NCI-H2081 treated with DMSO at 0.1 percent for 48 hours (cell line): Measurements from ENCODE around the gene ATG7.

Experiments used
- DNase-seq: peaks from one replicate; lab custom pipeline; 2025; lab: John Stamatoyannopoulos, UW

Gene ATG7, protein sequence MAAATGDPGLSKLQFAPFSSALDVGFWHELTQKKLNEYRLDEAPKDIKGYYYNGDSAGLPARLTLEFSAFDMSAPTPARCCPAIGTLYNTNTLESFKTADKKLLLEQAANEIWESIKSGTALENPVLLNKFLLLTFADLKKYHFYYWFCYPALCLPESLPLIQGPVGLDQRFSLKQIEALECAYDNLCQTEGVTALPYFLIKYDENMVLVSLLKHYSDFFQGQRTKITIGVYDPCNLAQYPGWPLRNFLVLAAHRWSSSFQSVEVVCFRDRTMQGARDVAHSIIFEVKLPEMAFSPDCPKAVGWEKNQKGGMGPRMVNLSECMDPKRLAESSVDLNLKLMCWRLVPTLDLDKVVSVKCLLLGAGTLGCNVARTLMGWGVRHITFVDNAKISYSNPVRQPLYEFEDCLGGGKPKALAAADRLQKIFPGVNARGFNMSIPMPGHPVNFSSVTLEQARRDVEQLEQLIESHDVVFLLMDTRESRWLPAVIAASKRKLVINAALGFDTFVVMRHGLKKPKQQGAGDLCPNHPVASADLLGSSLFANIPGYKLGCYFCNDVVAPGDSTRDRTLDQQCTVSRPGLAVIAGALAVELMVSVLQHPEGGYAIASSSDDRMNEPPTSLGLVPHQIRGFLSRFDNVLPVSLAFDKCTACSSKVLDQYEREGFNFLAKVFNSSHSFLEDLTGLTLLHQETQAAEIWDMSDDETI

GRCh38 chr3:11271986-11272904, at the start of gene ATG7:
TSS of gene ATG7 (plus strand) at chr3:11272397. CDS start at chr3:11298696, 26,299 bp downstream.
- DNase-seq: peak; percentile 73

- no peak for DNase-seq
These were observed 48.2 kb upstream of the ATG7 start for GRCh38 chr3:11224010-11224409.

DNA sequence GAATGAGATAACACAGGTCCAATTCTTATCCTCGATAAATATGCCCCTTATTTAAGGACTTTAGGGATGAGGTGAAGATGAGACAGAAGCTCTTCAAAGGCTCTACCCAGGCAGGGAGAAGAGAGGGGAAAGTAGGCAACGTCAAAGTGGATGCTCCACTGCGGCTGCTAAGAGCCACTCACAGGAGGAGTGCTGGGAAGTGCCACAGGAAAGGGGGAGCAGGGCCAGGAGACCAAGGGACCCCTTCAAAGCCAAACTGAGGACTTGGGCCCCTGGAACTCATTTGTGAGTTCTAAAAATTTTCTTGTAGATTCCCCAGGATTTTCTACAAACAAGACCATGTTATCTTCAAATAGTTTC, 47.3 kb upstream of the ATG7 start:
- no peak for DNase-seq

GRCh38 chr3:11226042-11226370, 46.2 kb upstream of the ATG7 start:
- DNase-seq: no peak

DNA sequence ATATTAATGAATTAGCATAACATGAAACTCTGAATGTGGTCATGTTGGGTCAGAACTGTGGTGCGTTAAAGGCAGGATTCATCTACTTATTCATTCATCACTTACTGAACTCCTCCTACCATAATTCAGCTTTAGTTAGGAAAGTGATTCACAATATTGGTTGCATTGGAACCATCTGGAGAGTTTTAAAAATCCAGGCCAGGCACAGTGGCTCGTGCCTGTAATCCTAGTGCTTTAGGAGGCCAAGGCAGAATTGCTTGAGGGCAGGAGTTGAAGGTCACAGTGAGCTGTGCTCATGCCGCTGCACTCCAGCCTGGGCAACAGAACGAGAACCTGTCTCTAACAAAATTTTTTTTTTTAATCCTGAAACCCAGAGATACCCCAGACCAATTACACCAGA, 44.2 kb upstream of the ATG7 start:
- no peak for DNase-seq

DNA sequence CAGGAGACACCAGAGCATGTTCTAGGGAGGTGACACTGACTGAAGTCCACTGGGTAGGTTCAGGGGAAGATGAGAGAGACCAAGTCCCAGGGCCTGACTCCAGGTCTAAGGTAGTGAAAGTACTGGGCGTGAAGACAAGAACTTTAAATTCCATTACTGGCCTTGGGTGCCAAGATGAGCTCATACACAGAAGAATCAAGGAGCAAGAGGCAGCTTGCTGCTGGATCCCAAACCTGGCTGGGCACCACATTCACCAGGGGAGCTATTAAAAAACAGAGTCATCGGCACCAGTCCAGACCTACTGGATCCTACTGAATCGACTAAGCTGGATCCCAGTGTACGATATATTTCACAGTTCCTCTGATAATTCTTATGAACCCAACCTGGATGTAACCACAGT, 42.1 kb upstream of the ATG7 start:
- DNase-seq: no peak

DNA sequence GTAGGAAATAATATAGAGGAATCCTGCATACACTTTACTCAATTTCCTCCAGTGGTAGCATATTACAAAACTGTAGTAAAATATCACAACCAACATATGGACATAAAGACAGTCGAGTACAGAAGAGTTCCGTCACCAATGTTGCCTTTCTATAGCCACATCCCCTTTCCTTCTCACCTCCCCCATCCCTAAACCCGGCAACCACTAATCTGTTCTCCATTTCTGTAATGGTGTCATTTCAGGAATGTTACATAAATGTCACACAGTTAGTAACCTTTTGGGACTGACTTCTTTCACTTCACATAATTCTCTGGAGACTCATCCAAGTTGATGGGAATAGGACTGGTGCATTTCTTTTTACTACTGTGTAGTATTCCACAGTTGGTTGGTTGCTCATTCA, 41.4 kb upstream of the ATG7 start:
- no peak for DNase-seq

GRCh38 chr3:11235385-11235784, 36.8 kb upstream of the ATG7 start:
- DNase-seq: no peak

DNA sequence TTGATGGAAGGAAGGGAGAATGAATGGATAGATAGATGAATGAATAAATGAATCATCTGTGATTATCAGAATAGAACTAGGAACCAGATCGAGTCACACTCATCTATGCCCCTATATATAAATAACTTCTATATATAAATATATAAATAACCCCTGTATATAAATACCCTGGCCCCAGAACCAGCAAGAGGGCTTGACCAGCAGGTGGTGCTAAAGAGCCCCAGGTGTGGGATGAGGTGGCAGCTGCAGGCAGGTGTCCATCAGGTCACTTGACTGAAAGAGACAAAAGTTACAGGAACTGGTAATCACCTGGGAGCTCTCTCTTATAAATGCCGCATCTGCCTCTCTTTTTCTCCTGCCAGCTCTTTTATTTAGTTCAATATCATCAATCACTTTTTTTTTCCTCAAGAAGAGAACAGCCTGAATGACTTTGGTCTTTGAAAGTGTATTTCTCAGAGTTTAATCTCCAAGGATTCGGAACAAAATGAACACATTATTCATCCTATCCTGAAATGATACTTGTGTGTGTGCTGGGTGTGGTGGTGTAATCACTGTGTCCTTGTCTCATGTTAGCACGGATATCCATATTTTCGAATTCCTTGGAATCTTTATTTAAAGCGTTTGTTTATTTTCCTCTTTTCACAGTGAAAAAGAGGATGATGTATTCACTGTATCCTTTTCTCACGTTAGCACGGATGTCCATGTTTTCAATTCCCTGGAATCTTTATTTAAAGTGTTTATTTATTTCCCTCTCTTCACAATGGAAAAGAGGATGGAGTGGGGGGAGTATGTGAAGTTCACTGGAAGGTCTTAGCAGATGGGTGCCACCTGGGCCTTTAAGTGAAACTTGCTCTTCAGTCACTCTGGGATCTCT, 35.4 kb upstream of the ATG7 start:
- peak; percentile 25 for DNase-seq

- no peak for DNase-seq
These were observed 34.1 kb upstream of the ATG7 start for GRCh38 chr3:11238060-11238459.

- no peak for DNase-seq
These were observed 33.3 kb upstream of the ATG7 start for GRCh38 chr3:11238880-11239279.

GRCh38 chr3:11239796-11240195, 32.4 kb upstream of the ATG7 start:
- DNase-seq: no peak

DNA sequence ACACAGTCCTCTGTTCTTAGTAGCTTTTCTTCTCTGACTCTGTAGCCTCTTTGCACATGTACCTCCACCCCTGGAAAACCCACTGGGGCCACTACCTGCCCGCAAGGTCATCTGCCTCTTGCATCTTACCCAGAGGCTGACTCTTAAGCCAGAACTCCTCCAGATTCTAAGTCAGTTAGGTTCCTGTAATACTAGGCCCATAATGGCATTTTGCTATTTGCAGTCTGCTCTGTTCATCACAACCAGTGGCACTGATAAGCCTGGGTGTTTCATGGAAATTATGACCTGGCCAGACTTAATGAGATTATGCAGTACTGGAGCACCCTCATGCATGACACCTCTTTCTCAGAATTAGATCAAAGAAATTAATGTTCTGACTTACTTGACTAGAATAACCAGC, 31.7 kb upstream of the ATG7 start:
- no peak for DNase-seq

GRCh38 chr3:11244121-11244677, 28.0 kb upstream of the ATG7 start:
- DNase-seq: no peak

GRCh38 chr3:11245276-11245675, 26.9 kb upstream of the ATG7 start:
- no peak for DNase-seq

DNA sequence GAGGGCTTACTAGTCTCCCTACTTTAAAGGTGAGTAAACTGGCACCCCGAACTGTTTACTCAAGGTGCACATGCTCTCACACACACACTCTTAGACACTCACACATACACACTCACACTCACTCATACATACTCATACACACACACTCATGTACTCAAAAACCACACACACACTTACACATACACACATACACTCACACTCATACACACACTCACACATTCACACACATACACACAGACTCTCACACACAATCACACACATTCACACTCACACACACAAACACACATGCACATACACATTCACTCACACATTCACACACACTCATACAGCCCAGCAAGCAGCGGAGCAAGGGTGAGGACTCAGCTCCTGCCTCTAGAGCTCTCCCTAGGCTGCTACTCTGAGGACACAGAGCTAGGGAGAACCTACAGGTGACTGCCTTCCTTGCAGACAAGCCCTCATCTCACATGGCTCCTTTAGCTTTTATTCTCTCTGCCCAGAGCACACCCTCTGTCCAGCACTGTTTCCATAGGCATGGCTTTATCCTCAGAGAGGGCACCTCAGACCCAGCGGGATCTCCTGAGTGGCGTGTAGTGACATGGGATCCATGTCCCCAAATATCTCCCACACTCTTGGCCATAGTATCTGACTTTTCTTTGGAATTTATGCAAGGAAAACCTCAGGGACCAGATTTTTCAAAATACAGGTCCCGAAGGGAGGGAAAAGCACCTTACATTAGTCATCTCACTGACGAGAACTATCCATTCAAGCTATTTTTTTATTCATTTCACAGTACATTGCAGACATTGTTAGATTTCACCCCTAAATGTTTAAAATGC, 26.2 kb upstream of the ATG7 start:
- DNase-seq: no peak

- DNase-seq: no peak
These were observed 25.6 kb upstream of the ATG7 start for GRCh38 chr3:11246663-11246970.

DNA sequence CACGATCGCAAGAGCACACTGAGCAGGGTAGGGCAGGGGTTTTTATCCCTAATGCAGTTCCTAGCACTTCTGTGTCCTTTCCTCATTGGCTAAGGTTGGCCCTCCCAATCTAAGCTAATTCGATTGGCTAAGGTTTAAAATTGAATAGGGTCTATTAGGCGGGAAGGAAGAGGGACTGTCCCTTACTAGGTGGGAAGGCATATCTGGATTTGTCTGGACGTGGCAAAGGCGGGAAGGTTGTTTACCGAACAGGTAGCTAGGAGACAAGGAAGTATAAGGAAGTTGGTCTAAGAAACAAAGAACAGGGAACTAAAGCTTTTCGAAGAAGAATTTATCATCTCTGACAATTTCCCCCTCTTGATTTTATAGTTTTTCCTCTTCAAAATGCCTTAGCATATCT, 24.8 kb upstream of the ATG7 start:
- DNase-seq: no peak

DNA sequence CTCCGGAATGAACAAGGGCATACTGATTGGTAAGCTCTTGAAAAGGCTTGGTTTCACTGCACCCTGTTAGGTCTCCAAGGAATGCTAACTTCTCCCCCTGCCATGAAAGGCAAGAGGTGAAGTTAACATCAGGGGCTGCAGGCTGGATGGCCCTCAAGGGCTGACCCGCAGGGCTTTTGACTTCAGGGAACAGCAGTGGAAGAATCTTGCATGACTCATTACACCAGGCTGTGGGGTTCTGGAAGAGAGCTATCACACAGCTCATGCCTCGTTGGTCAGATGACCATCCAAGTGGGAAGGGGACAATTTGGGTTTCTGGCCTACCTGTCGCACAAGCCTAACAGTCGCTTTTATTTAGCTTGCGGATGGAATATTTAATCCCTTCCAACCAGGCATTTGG, 23.6 kb upstream of the ATG7 start:
- DNase-seq: no peak

DNA sequence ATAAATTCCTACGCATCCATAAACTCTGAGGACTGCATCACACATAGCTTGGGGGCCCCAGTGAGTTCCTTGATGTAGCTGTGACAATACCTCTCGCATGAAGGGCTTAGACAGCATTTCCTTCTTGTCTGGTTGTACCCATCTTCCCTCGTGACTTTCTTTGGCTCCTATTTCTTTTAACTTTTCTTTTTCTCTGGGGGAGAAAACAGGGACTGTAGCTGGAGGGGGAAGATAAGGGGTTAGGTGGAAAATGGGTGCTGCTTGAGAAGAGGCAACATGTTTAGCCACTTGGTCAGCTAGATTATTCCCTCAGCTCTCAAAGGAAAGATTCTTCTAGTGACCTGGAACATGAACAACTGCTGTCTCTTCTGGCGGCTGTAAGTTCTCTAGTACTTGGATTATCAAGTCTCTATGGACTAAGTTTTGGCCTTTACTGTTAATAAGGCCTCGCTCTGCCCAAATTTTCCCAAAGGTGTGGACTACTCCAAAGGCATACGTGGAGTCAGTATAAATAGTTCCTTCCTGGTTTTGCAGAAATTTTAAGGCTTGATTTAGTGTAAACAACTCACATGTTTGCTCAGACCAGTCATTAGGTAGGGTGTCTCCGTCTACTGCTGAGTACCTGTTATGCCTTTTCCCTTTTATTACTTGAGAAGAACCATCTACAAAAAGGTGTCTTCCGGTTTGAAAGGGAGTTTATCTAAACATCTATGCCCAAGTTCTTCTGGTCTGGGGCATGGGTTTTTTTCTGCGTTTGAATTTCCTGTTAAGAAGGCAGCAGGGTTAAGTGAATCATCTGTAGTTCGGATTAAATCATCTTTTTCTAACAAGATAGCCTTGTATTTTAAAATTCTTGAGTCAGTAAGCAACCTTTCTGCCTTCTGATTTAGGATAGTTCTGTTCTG, 21.0 kb upstream of the ATG7 start:
- DNase-seq: no peak
